ENCODE results near the gene CALHM2.

- TF ChIP-seq, protein P1, sequence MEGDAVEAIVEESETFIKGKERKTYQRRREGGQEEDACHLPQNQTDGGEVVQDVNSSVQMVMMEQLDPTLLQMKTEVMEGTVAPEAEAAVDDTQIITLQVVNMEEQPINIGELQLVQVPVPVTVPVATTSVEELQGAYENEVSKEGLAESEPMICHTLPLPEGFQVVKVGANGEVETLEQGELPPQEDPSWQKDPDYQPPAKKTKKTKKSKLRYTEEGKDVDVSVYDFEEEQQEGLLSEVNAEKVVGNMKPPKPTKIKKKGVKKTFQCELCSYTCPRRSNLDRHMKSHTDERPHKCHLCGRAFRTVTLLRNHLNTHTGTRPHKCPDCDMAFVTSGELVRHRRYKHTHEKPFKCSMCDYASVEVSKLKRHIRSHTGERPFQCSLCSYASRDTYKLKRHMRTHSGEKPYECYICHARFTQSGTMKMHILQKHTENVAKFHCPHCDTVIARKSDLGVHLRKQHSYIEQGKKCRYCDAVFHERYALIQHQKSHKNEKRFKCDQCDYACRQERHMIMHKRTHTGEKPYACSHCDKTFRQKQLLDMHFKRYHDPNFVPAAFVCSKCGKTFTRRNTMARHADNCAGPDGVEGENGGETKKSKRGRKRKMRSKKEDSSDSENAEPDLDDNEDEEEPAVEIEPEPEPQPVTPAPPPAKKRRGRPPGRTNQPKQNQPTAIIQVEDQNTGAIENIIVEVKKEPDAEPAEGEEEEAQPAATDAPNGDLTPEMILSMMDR (conservative IDR thresholded peaks at IDR 0.05 in 1 of 2, IDR thresholded peaks at IDR 0.05 in 1 of 2; ENCODE audit: low read depth in 1 of 2, low read length in 2 of 2): no peak
- no peak for TF ChIP-seq EZH2 (IDR thresholded peaks at IDR 0.05; ENCODE audit: low read length, missing control alignments)
Measured at GRCh38 chr10:103413564-103413963, 38.6 kb downstream of the CALHM2 start.

All from fibroblast of lung (primary cell).